Measurements from ENCODE around the gene GNA12. TPM values are rescaled to one million over a fixed set of nuclear protein-coding genes. Genes with fewer than 3 reads are reported as not detected.
A peak's percentile ranks its signal among the peaks of the same experiment; 100 is the strongest.

Gene GNA12
- total and polyA plus RNA-seq, 9 of the 15 experiments (the other 6 are each of a cell fraction or from before 2014, with no cell fraction given), result 0.65 to 32.7 (median 9.6) TPM

DNA sequence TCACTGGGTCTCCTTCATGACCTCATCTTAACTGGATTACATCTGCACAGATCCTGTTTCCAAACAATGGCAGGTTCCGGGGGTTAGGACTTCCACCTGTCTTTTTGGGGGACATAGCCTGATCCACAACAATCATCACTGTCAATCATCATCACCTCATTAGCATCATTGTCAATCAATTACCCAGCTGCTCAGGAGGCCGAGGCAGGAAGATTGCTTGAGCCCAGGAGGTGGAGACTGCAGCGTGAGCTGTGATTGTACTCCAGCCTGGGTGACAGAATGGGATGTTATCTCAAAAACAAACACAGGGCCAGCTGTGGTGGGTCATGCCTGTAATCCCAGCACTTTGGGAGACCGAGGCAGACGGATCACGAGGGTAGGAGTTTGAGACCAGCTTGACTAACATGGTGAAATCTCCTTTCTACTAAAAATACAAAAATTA is 137.4 kb downstream of the GNA12 start:
- H3K27ac ChIP-seq (ENCODE audit: extremely low read depth, low read depth, low read length), result no peak overlapping the region
- H3K4me2 ChIP-seq (ENCODE audit: insufficient read depth, low read length), result no peak overlapping the region
- no peak for DNase-seq (ENCODE audit: extremely low read depth in 1 of 4, low spot score in 3 of 4)
- WGBS (ENCODE audit: insufficient coverage, low coverage, missing lambda C conversion rate), result 7% methylated on average over 6 of the region's 6 CpGs
- no peaks in the 10 kb centered on the region for H3K9me3 ChIP-seq (replicated peaks; ENCODE audit: control insufficient read depth, insufficient read depth, low read depth, low read length)
- H3K9me1 ChIP-seq (ENCODE audit: control insufficient read depth, insufficient read depth, low read length), result no peaks in the 10 kb centered on the region
- peaks cover 0 to 36% of the 10 kb centered on the region in 2 experiments; a peak in 3 of 5 replicates for H3K4me1 ChIP-seq (replicated peaks in 1 of 2; ENCODE audit: control insufficient read depth in 2 of 2, insufficient read depth in 2 of 2, low read length in 2 of 2)
- no peak overlapping the region for H3K9ac ChIP-seq (ENCODE audit: insufficient read depth in 1 of 2, low read depth in 2 of 2, low read length in 2 of 2)
- ChIA-PET CTCF (ENCODE audit: low intra/inter-chr PET ratio) (no interaction called here), POLR2A (interaction anchor here (0.8 kb wide), 1 partner anchor 36 kb away, joined by 4 read pairs; no protein-coding TSS in a partner anchor)
- H3K36me3 ChIP-seq (ENCODE audit: control insufficient read depth, insufficient read depth, low read length), result no peaks in the 10 kb centered on the region
- H4K20me1 ChIP-seq (replicated peaks; ENCODE audit: control insufficient read depth, insufficient read depth, low read length), result 0 out of 2 replicates have a peak, but pooled peaks cover 6% of the 10 kb centered on the region
- H3K4me3 ChIP-seq, result no peak overlapping the region
- peaks cover 16 to 35% of the 10 kb centered on the region in 2 experiments; a peak in 4 of 5 replicates for H3K27me3 ChIP-seq (ENCODE audit: control insufficient read depth in 2 of 2, insufficient read depth in 2 of 2, low read length in 2 of 2)
- H3K79me2 ChIP-seq (ENCODE audit: control insufficient read depth, insufficient read depth, low read length), result no peaks in the 10 kb centered on the region
- no peak for FAIRE-seq
- in situ Hi-C loops (cut with MboI) (no loop called here), intact Hi-C loops (cut with micrococcal nuclease) (no loop called here)
- H2AFZ ChIP-seq (ENCODE audit: low read depth, low read length), result no peak overlapping the region
- BruUV-seq (replicated peaks), result no TSS peak
- no peak for ATAC-seq
- TF ChIP-seq RBM14 (IDR thresholded peaks at IDR 0.05; ENCODE audit: borderline replicate concordance, insufficient read depth, low read depth, low read length) (no peak), FOXA3 (CRISPR knock-in tag; conservative IDR thresholded peaks at IDR 0.05 in 1 of 2, IDR thresholded peaks at IDR 0.05 in 1 of 2) (peak in 1 of 2 experiments; percentile 64; a peak in 2 of 4 replicates), SOX6 (IDR thresholded peaks at IDR 0.05) (peak; percentile 59), ZBTB1 (CRISPR knock-in tag; IDR thresholded peaks at IDR 0.05; ENCODE audit: borderline replicate concordance, low read depth) (no peak), MEIS2 (IDR thresholded peaks at IDR 0.05; ENCODE audit: partially characterized antibody) (peak; percentile 35), LCOR (CRISPR knock-in tag; IDR thresholded peaks at IDR 0.05) (no peak), L3MBTL2 (IDR thresholded peaks at IDR 0.05) (0 out of 2 replicates have a peak, but pooled peaks have one; percentile 26), BHLHE40 (IDR thresholded peaks at IDR 0.05; ENCODE audit: low read length) (0 out of 2 replicates have a peak, but pooled peaks have one; percentile 45), DPF2 (IDR thresholded peaks at IDR 0.05) (peak; percentile 44; the same call in 1 of the 2 replicates), RCOR1 (IDR thresholded peaks at IDR 0.05; ENCODE audit: borderline replicate concordance in 1 of 2, low read depth in 2 of 2, low read length in 2 of 2) (peak in 1 of 2 experiments; percentile 65; a peak in 2 of 4 replicates)
- TF ChIP-seq, protein P1, sequence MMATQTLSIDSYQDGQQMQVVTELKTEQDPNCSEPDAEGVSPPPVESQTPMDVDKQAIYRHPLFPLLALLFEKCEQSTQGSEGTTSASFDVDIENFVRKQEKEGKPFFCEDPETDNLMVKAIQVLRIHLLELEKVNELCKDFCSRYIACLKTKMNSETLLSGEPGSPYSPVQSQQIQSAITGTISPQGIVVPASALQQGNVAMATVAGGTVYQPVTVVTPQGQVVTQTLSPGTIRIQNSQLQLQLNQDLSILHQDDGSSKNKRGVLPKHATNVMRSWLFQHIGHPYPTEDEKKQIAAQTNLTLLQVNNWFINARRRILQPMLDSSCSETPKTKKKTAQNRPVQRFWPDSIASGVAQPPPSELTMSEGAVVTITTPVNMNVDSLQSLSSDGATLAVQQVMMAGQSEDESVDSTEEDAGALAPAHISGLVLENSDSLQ (IDR thresholded peaks at IDR 0.05), result peak; percentile 73
- TF ChIP-seq, protein P2, sequence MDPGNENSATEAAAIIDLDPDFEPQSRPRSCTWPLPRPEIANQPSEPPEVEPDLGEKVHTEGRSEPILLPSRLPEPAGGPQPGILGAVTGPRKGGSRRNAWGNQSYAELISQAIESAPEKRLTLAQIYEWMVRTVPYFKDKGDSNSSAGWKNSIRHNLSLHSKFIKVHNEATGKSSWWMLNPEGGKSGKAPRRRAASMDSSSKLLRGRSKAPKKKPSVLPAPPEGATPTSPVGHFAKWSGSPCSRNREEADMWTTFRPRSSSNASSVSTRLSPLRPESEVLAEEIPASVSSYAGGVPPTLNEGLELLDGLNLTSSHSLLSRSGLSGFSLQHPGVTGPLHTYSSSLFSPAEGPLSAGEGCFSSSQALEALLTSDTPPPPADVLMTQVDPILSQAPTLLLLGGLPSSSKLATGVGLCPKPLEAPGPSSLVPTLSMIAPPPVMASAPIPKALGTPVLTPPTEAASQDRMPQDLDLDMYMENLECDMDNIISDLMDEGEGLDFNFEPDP (CRISPR knock-in tag; IDR thresholded peaks at IDR 0.05), result no peak
- TF ChIP-seq, protein P3, sequence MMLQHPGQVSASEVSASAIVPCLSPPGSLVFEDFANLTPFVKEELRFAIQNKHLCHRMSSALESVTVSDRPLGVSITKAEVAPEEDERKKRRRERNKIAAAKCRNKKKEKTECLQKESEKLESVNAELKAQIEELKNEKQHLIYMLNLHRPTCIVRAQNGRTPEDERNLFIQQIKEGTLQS (IDR thresholded peaks at IDR 0.05), result peak; percentile 58
- TF ChIP-seq, protein P3 (CRISPR knock-in tag; conservative IDR thresholded peaks at IDR 0.05), result no peak
- TF ChIP-seq, protein P4, sequence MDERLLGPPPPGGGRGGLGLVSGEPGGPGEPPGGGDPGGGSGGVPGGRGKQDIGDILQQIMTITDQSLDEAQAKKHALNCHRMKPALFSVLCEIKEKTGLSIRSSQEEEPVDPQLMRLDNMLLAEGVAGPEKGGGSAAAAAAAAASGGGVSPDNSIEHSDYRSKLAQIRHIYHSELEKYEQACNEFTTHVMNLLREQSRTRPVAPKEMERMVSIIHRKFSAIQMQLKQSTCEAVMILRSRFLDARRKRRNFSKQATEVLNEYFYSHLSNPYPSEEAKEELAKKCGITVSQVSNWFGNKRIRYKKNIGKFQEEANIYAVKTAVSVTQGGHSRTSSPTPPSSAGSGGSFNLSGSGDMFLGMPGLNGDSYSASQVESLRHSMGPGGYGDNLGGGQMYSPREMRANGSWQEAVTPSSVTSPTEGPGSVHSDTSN (CRISPR knock-in tag; IDR thresholded peaks at IDR 0.05; ENCODE audit: low read depth), result no peak
- TF ChIP-seq, protein P4 (tag; conservative IDR thresholded peaks at IDR 0.05; ENCODE audit: low read depth), result peak; percentile 22; the same call in 1 of the 2 replicates

Measured in K562 (cell line).